GM23248 (cell line): ENCODE results near the gene ABCG1. TPM values are rescaled to one million over a fixed set of nuclear protein-coding genes. Genes with fewer than 3 reads are reported as not detected.

ENCODE experiments used
- DNase-seq: peaks from one replicate; pipeline ENCODE4 v3.0.0-alpha.2; 2015
- H2AFZ ChIP-seq: fragments of 200-600 bp; sonication (generic); 2 replicates; pipeline ENCODE4 v1.6.1; 2016; ENCODE audit warnings: antibody characterized with exemption
- H3F3A ChIP-seq: fragments of 200-600 bp; sonication (generic); 2 replicates; pipeline ENCODE4 v1.6.1; 2016; ENCODE audit warnings: mild to moderate bottlenecking, antibody characterized with exemption, mixed run types; ENCODE audit not compliant: insufficient read depth
- H3K27ac ChIP-seq: fragments of 200-600 bp; sonication (generic); 2 replicates; pipeline ENCODE4 v1.5.1; 2016; ENCODE audit warnings: mild to moderate bottlenecking
- H3K27me3 ChIP-seq: fragments of 200-600 bp; sonication (generic); replicated peaks from 2 replicates; pipeline ENCODE4 v1.6.1; 2016; ENCODE audit warnings: mild to moderate bottlenecking; ENCODE audit not compliant: insufficient read depth
- H3K36me3 ChIP-seq: fragments of 200-600 bp; sonication (generic); 2 replicates; pipeline ENCODE4 v1.6.1; 2016; ENCODE audit warnings: low read depth, mild to moderate bottlenecking
- H3K4me1 ChIP-seq: fragments of 200-600 bp; sonication (generic); 2 replicates; pipeline ENCODE4 v1.6.1; 2016; ENCODE audit warnings: mild to moderate bottlenecking; ENCODE audit not compliant: insufficient read depth
- H3K4me2 ChIP-seq: fragments of 200-600 bp; sonication (generic); one replicate; pipeline ENCODE4 v1.6.1; 2016; ENCODE audit warnings: mild to moderate bottlenecking; ENCODE audit not compliant: unreplicated experiment
- H3K4me3 ChIP-seq: fragments of 200-600 bp; sonication (generic); 2 replicates; pipeline ENCODE4 v1.5.1; 2016; ENCODE audit warnings: mild to moderate bottlenecking
- H3K79me2 ChIP-seq: fragments of 200-600 bp; sonication (generic); 2 replicates; pipeline ENCODE4 v1.6.1; 2016; ENCODE audit warnings: mild to moderate bottlenecking; ENCODE audit not compliant: insufficient read depth
- H3K9ac ChIP-seq: fragments of 200-600 bp; sonication (generic); 2 replicates; pipeline ENCODE4 v1.6.1; 2016; ENCODE audit warnings: mild to moderate bottlenecking
- H3K9me2 ChIP-seq: fragments of 200-600 bp; sonication (generic); 2 replicates; pipeline ENCODE4 v1.6.1; 2016; ENCODE audit warnings: mixed run types, mild to moderate bottlenecking, moderate library complexity; ENCODE audit not compliant: insufficient read depth
- H3K9me3 ChIP-seq: fragments of 200-600 bp; sonication (generic); one replicate; pipeline ENCODE4 v1.6.1; 2017; ENCODE audit warnings: low read depth
- H4K20me1 ChIP-seq: fragments of 200-600 bp; sonication (generic); 2 replicates; pipeline ENCODE4 v1.6.0; 2016; ENCODE audit not compliant: insufficient read depth
- EZH2 ChIP-seq: fragments of 200-600 bp; sonication (generic); IDR thresholded peaks from 2 replicates; pipeline ENCODE4 v1.6.1; 2018; ENCODE audit warnings: antibody characterized with exemption, mild to moderate bottlenecking; ENCODE audit not compliant: insufficient read depth, poor library complexity, severe bottlenecking
- EZH2phosphoT487 ChIP-seq: fragments of 200-600 bp; sonication (generic); IDR thresholded peaks from 2 replicates; pipeline ENCODE4 v1.6.1; 2018; ENCODE audit warnings: antibody characterized with exemption, moderate library complexity, mild to moderate bottlenecking, low read depth; ENCODE audit not compliant: insufficient read depth
- WGBS, 2 experiments: methylation state at CpG; one replicate each; pipeline ENCODE4 v1.1.6; 2015 to 2017; ENCODE audit warnings: low lambda C conversion rate in 2 of 2, low coverage in 1 of 2; ENCODE audit errors: missing lambda C conversion rate in 2 of 2; 5-methylcytosine and 5-hydroxymethylcytosine counted together
- in situ Hi-C: fragments of 300-500 bp; cut with MboI; formaldehyde crosslinking; loops from 2 replicates; pipeline ENCODE4 v1.15.0; 2020
- polyA plus RNA-seq: library from polyadenylated mRNA; unstranded; fragments of >200 nt; fragmentation: Nextera tagmentation; extraction: Ambion mirVana; gene quantifications from 2 replicates; pipeline ENCODE4 v1.2.1, GENCODE V29; 2016
- total RNA-seq: library from RNA; depleted of rRNA; stranded (reverse); fragments of >200 nt; shearing (Covaris generic); gene quantifications from 2 replicates; pipeline ENCODE4 v1.2.3, GENCODE V29; 2014

Gene ABCG1
- total and polyA plus RNA-seq, 2 experiments from 2014 or later = 0.08 TPM; not detected in 1

DNA sequence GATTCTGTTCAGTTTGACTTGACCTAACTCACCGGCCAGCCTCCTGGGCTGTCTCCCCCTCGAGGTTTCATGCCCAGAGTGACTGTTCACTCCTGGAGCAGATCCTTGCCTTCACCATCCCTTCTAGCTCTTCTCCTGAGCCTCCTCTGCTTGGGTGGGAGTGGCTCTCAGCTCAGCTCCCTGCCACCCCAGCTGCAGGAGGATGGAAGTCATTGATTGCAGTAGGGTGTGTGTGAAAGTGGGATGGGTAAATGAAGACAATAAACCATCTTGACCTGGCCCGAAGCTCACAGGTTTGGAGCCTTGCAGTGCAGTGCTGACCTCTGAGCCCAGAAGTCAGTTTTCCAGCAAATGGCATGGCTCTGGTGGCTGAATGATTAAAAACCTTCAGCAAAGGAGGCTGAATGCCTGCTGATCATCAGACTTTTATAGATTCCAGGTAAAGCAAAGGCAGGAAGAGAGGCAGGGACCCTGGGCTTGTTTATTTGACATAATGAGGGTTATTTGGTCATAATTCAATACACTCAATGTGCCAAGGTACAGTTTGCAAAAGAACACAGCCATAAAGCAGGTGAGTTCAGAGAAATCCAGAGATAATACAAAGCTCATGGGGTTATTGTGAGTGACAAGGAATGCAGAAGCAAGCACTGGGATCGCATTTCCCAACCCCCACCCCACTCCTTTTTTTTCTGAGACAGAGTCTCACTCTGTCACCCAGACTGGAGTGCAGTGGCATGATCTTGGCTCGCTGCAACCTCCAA, 113.8 kb downstream of the ABCG1 start:
- Histone ChIP-seq H3K27ac (no peak overlapping the region), H3K36me3 (no peaks in the 10 kb centered on the region), H3K27me3 (peaks cover 43% of the 10 kb centered on the region), H4K20me1 (no peaks in the 10 kb centered on the region), H3K4me3 (no peak overlapping the region), H2AFZ (no peak overlapping the region), H3K4me2 (no peak overlapping the region), H3K79me2 (no peaks in the 10 kb centered on the region), H3K9me3 (no peaks in the 10 kb centered on the region), H3F3A (no peaks in the 10 kb centered on the region), H3K9ac (no peak overlapping the region), H3K4me1 (no peaks in the 10 kb centered on the region), H3K9me2 (no peaks in the 10 kb centered on the region)
- in situ Hi-C loops = no loop called here
- TF ChIP-seq EZH2 = no peak
- TF ChIP-seq EZH2phosphoT487 = no peak
- no peak for DNase-seq
- 19 to 24% methylated on average over 5 of the region's 5 CpGs for WGBS, 2 experiments

DNA sequence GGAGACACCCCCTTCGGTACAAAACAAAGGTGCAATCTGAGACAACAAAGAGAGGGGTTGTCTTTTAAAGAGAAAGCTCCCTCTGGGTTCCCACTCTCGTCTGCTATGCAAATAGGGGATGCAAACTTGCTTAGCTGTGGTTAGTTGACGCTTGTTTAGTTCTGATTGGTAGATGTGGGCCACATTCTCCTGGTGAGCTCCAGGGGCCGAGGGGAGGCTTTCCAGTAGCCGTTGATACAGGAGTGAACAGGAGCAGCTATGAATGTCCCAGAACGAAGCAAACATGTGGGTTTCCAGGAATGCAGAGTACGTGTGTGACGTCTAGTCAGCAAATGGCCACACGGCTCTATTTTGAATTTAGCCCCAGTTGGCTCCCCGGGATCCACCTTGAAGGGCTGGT, 117.1 kb downstream of the ABCG1 start:
- H3K9me3 ChIP-seq = no peaks in the 10 kb centered on the region
- no peak for DNase-seq
- no peak overlapping the region for H3K4me3 ChIP-seq
- H3K27ac ChIP-seq = no peak overlapping the region
- H3K9ac ChIP-seq = no peak overlapping the region
- no peak for TF ChIP-seq EZH2phosphoT487
- TF ChIP-seq EZH2 = no peak
- H3K9me2 ChIP-seq = no peaks in the 10 kb centered on the region
- in situ Hi-C loops = no loop called here
- peaks cover 34% of the 10 kb centered on the region for H3K27me3 ChIP-seq
- WGBS, 2 experiments = 11 to 12% methylated on average over 10 of the region's 10 CpGs
- H2AFZ ChIP-seq = no peak overlapping the region
- H3F3A ChIP-seq = no peaks in the 10 kb centered on the region
- no peak overlapping the region for H3K4me2 ChIP-seq
- H3K36me3 ChIP-seq = no peaks in the 10 kb centered on the region
- no peaks in the 10 kb centered on the region for H3K4me1 ChIP-seq
- no peaks in the 10 kb centered on the region for H4K20me1 ChIP-seq
- H3K79me2 ChIP-seq = no peaks in the 10 kb centered on the region

DNA sequence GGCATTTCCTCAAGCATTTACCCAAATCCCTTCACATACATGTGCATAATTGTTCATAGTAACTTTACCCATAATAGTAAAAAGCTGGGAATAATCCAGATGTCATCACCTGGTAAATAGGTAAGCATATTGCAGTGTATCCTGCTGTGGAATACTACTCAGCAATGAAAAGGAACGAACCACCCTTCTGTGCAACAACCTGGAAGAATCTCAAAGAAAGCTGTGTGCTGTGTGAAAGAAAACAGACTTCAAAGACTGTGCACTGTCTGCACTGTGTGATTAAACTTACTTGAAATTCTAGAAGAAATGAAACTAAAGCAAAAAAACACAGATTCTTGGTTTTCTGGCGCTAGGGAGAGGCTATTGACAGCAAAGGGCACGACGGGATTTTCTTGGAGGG, 118.3 kb downstream of the ABCG1 start:
- no peaks in the 10 kb centered on the region for H4K20me1 ChIP-seq
- H3K4me1 ChIP-seq = no peaks in the 10 kb centered on the region
- H3K36me3 ChIP-seq = no peaks in the 10 kb centered on the region
- in situ Hi-C loops = no loop called here
- H2AFZ ChIP-seq = no peak overlapping the region
- 83 to 86% methylated on average over 4 of the region's 4 CpGs for WGBS, 2 experiments
- no peak overlapping the region for H3K4me3 ChIP-seq
- no peaks in the 10 kb centered on the region for H3F3A ChIP-seq
- TF ChIP-seq EZH2phosphoT487 (no peak), EZH2 (no peak)
- H3K27ac ChIP-seq = no peak overlapping the region
- H3K9me3 ChIP-seq = no peaks in the 10 kb centered on the region
- no peak for DNase-seq
- peaks cover 34% of the 10 kb centered on the region for H3K27me3 ChIP-seq
- H3K79me2 ChIP-seq = no peaks in the 10 kb centered on the region
- H3K4me2 ChIP-seq = no peak overlapping the region
- no peaks in the 10 kb centered on the region for H3K9me2 ChIP-seq
- no peak overlapping the region for H3K9ac ChIP-seq

DNA sequence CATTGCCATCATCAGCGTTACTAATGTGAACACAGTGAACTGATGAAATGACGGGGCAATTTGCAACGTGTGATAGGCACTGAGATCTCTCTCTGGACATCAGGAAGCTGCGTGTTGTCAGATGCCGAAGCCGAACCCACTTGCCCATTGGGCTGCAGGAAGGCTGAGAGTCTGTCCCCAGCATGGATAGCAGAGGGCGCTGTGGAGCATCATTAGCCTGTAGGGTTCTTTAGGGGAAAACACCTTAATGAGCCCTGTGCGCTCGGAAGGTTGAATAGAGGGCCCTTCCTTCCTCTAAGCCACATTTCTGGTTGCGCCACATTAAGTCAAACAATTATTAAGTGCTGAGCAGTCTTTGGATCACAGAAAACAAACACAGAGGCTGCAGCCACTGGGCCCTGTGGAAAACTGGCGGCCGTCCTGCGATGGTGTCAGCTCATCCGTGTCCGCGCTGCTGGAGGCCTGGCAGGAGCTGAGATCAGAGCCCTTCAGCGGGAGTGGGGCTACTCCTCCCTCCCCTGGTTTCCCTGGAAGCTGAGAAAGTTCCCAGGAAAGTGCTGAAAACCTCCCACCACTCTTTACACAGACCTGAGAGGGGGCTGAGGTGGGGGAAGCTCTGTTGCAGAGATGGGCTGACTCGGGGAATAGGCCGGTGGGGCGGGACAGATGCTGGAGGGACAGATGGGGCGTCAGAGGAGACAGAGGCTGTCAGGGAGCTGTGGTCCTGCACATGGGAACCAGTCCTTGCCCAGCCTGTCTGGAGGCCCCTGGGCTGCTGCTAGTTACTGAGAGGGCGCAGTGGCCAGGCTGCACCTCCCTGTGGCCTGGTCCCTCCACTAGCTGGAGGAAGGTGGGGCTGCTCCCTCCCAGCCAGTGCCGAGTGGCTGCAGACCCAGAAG, 119.1 kb downstream of the ABCG1 start:
- in situ Hi-C loops = no loop called here
- peaks cover 34% of the 10 kb centered on the region for H3K27me3 ChIP-seq
- 0 out of 2 replicates have a peak overlapping the region, but pooled peaks have one; percentile 42 for H2AFZ ChIP-seq
- DNase-seq = peak; percentile 67
- H3K9ac ChIP-seq = no peak overlapping the region
- no peak overlapping the region for H3K27ac ChIP-seq
- no peaks in the 10 kb centered on the region for H3K36me3 ChIP-seq
- 13 to 16% methylated on average over 23 of the region's 23 CpGs for WGBS, 2 experiments
- no peaks in the 10 kb centered on the region for H3K79me2 ChIP-seq
- no peak for TF ChIP-seq EZH2phosphoT487
- no peak for TF ChIP-seq EZH2
- no peaks in the 10 kb centered on the region for H4K20me1 ChIP-seq
- H3K9me3 ChIP-seq = no peaks in the 10 kb centered on the region
- no peaks in the 10 kb centered on the region for H3K4me1 ChIP-seq
- H3K4me2 ChIP-seq = no peak overlapping the region
- H3K4me3 ChIP-seq = no peak overlapping the region
- no peaks in the 10 kb centered on the region for H3F3A ChIP-seq
- no peaks in the 10 kb centered on the region for H3K9me2 ChIP-seq
